B cell (primary cell): ENCODE measurements around the gene TBX6. TPM values are rescaled to one million over a fixed set of nuclear protein-coding genes. Genes with fewer than 3 reads are reported as not detected.
A peak's percentile ranks its signal among the peaks of the same experiment; 100 is the strongest.

Experiments used
- ATAC-seq: fragments of 200-7000 bp; cut with Tn5 transposase; one replicate; pipeline ENCODE4 v1.10.0; 2021; ENCODE audit warnings: low read depth, mild to moderate bottlenecking, moderate number of reproducible peaks, moderate library complexity
- CTCF ChIA-PET: fragments of 350-600 bp; sonication (Branson Sonifier 250); formaldehyde crosslinking; loops from one replicate; lab custom pipeline; 2021; ENCODE audit warnings: antibody characterized with exemption, inconsistent platforms; lab: Charles Lee
- POLR2A ChIA-PET: fragments of 350-600 bp; sonication (Branson Sonifier 250); formaldehyde crosslinking; loops from one replicate; lab custom pipeline; 2021; ENCODE audit warnings: antibody characterized with exemption; lab: Charles Lee
- DNase-seq: peaks from one replicate; pipeline ENCODE4 v3.0.0; 2013
- H2AFZ ChIP-seq: 2 replicates; pipeline ENCODE4 v1.6.1; 2012; ENCODE audit warnings: mild to moderate bottlenecking, low read depth, low read length; ENCODE audit not compliant: insufficient read depth, poor library complexity, severe bottlenecking
- H3K27ac ChIP-seq, 2 donors: 1 replicate in 1 of 2; 2 replicates in 1 of 2; pipeline ENCODE4 v1.5.1; 2012 to 2013; ENCODE audit warnings: low read length in 2 of 2, mild to moderate bottlenecking in 2 of 2, moderate library complexity in 1 of 2
- H3K27me3 ChIP-seq, 4 experiments: fragments of 200-600 bp in 1 of 4; sonication (generic) in 1 of 4; replicated peaks in 1 of 4; 1 replicate in 2 of 4; 2 replicates in 2 of 4; pipeline versions ENCODE4 v1.6.1 to v1.7.0; 2013 to 2016; ENCODE audit warnings: low read length in 3 of 4, mild to moderate bottlenecking in 2 of 4, mixed read lengths in 1 of 4, moderate library complexity in 1 of 4; ENCODE audit not compliant: insufficient read depth in 4 of 4, control insufficient read depth in 3 of 4; ENCODE audit errors: control extremely low read depth in 1 of 4
- H3K36me3 ChIP-seq, 2 experiments: replicated peaks in 1 of 2; 1 replicate in 1 of 2; 2 replicates in 1 of 2; pipeline versions ENCODE4 v1.6.1 to v1.7.1; 2013; ENCODE audit warnings: low read length in 1 of 2; ENCODE audit not compliant: insufficient read depth in 2 of 2, control insufficient read depth in 1 of 2; ENCODE audit errors: control extremely low read depth in 1 of 2, extremely low read depth in 1 of 2
- H3K4me1 ChIP-seq, 2 donors: fragments of 200-600 bp in 1 of 2; sonication (generic) in 1 of 2; 1 replicate in 1 of 2; 2 replicates in 1 of 2; pipeline versions ENCODE4 v1.5.1 to v1.6.1; 2013 to 2017; ENCODE audit warnings: low read length in 2 of 2; ENCODE audit not compliant: control insufficient read depth in 2 of 2, insufficient read depth in 2 of 2
- H3K4me2 ChIP-seq: replicated peaks from 2 replicates; pipeline ENCODE3; 2012; ENCODE audit warnings: mild to moderate bottlenecking, low read depth, low read length; ENCODE audit not compliant: poor library complexity, severe bottlenecking
- H3K4me3 ChIP-seq, 5 experiments: fragments of 200-600 bp in 1 of 5; sonication (generic) in 1 of 5; 1 replicate in 3 of 5; 2 replicates in 2 of 5; pipeline versions ENCODE4 v1.5.1 to v1.7.0; 2011 to 2016; ENCODE audit warnings: low read length in 4 of 5, mild to moderate bottlenecking in 4 of 5, low read depth in 2 of 5, control low read depth in 1 of 5, moderate library complexity in 1 of 5; ENCODE audit not compliant: insufficient read depth in 1 of 5; ENCODE audit errors: control extremely low read depth in 1 of 5, extremely low read depth in 1 of 5
- H3K79me2 ChIP-seq: fragments of 200-600 bp; sonication (generic); one replicate; pipeline ENCODE4 v1.6.0; 2016; ENCODE audit warnings: low read length; ENCODE audit not compliant: control insufficient read depth, insufficient read depth
- H3K9ac ChIP-seq: fragments of 200-600 bp; sonication (generic); 2 replicates; pipeline ENCODE4 v1.6.1; 2017; ENCODE audit warnings: mild to moderate bottlenecking, low read length, moderate library complexity
- H3K9me3 ChIP-seq, 3 donors: one replicate each; pipeline versions ENCODE4 v1.6.1 to v1.7.1; 2013; ENCODE audit warnings: low read length in 2 of 3; ENCODE audit not compliant: control insufficient read depth in 2 of 3, insufficient read depth in 1 of 3; ENCODE audit errors: control extremely low read depth in 1 of 3
- H4K20me1 ChIP-seq: 2 replicates; pipeline ENCODE4 v1.6.0; 2012; ENCODE audit warnings: mild to moderate bottlenecking, low read length; ENCODE audit not compliant: insufficient read depth, control insufficient read depth, poor library complexity, severe bottlenecking
- H3K27ac Mint-ChIP-seq: one replicate; pipeline ENCODE4 v1.8.0; 2021; ENCODE audit warnings: mixed read lengths
- H3K27me3 Mint-ChIP-seq: one replicate; pipeline ENCODE4 v1.8.0; 2021; ENCODE audit warnings: mixed read lengths
- H3K4me1 Mint-ChIP-seq: one replicate; pipeline ENCODE4 v1.8.0; 2021; ENCODE audit warnings: mixed read lengths
- H3K4me3 Mint-ChIP-seq: one replicate; pipeline ENCODE4 v1.8.0; 2021; ENCODE audit warnings: mixed read lengths
- H3K9me3 Mint-ChIP-seq: one replicate; pipeline ENCODE4 v1.8.0; 2022; ENCODE audit warnings: mixed read lengths; ENCODE audit not compliant: insufficient read depth
- EZH2 ChIP-seq: IDR thresholded peaks from 2 replicates; pipeline ENCODE4 v1.6.1; 2012; ENCODE audit warnings: borderline replicate concordance, low read depth, mild to moderate bottlenecking, moderate library complexity, low read length; ENCODE audit not compliant: insufficient read depth, poor library complexity, severe bottlenecking
- WGBS: methylation state at CpG from one replicate; pipeline ENCODE4 v1.1.5; 2013; ENCODE audit warnings: missing lambda C conversion rate; ENCODE audit not compliant: insufficient coverage; 5-methylcytosine and 5-hydroxymethylcytosine counted together
- intact Hi-C: fragments of 100-400 bp; cut with micrococcal nuclease; formaldehyde crosslinking; loops from one replicate; pipeline ENCODE4 v1.10.0; 2022
- polyA plus RNA-seq: library from polyadenylated mRNA; depleted of rRNA; stranded (reverse); fragments of >200 nt; gene quantifications from 2 replicates; pipeline ENCODE4 v1.2.3, GENCODE V29; 2012
- total RNA-seq, 2 donors: library from RNA; stranded (reverse); fragments of 120-200 nt in 1 of 2; gene quantifications; 1 replicate in 1 of 2; 2 replicates in 1 of 2; pipeline versions ENCODE4 v1.2.3 to v1.2.4, GENCODE V29; 2013 to 2022
- TF ChIP-seq, protein P1 (sequence below): fragments of 200-600 bp; IDR thresholded peaks from one replicate; pipeline ENCODE4 v1.8.0; 2022; ENCODE audit warnings: antibody characterized with exemption, mild to moderate bottlenecking

Gene TBX6
- total and polyA plus RNA-seq, 2 donors (not counting 1 experiment from before 2014, with no cell fraction given), result 1.4 to 5.4 TPM

GRCh38 chr16:30064729-30065101 lies 27.0 kb downstream of the TBX6 start:
- peaks cover 16 to 42% of the 10 kb centered on the region in 2 donors for H3K4me1 ChIP-seq
- ATAC-seq (no peak), DNase-seq (no peak)
- H3K27ac ChIP-seq, result peak overlapping the region; percentile 82 to 88
- ChIA-PET POLR2A (interaction anchor here (0.6 to 3.0 kb wide), 12 partner anchors 10 to 1091 kb away, joined by 3 to 61 read pairs (median 5); partner anchors contain the start of genes CORO1A, TBC1D10B, TBX6 and YPEL3), CTCF (interaction anchor here (0.5 to 2.0 kb wide), 7 partner anchors 14 to 564 kb away, joined by 3 to 28 read pairs (median 3); partner anchors contain the start of gene TBX6)
- H3K4me2 ChIP-seq, result peak overlapping the region; percentile 95
- intact Hi-C loops, result loop anchor here (1.0 to 10.0 kb wide), 10 partner anchors 11 to 630 kb away; partner anchors contain the start of genes FBRS, HIRIP3, MAPK3 and MYL11
- H4K20me1 ChIP-seq, result peaks cover 36% of the 10 kb centered on the region
- Mint-ChIP-seq H3K27me3 (no peaks in the 10 kb centered on the region), H3K4me1 (peaks cover 31% of the 10 kb centered on the region), H3K4me3 (peak overlapping the region; percentile 100), H3K9me3 (no peaks in the 10 kb centered on the region), H3K27ac (peak overlapping the region; percentile 99)
- no peaks in the 10 kb centered on the region for H3K27me3 ChIP-seq
- no peaks in the 10 kb centered on the region for H3K9me3 ChIP-seq
- peak overlapping the region; percentile 73 for H3K9ac ChIP-seq
- WGBS, result under 1% methylated on average over 23 of the region's 25 CpGs
- peak overlapping the region; percentile 73 to 96 (median 87) for H3K4me3 ChIP-seq
- H3K79me2 ChIP-seq, result peaks cover 57% of the 10 kb centered on the region
- TF ChIP-seq, protein P1, sequence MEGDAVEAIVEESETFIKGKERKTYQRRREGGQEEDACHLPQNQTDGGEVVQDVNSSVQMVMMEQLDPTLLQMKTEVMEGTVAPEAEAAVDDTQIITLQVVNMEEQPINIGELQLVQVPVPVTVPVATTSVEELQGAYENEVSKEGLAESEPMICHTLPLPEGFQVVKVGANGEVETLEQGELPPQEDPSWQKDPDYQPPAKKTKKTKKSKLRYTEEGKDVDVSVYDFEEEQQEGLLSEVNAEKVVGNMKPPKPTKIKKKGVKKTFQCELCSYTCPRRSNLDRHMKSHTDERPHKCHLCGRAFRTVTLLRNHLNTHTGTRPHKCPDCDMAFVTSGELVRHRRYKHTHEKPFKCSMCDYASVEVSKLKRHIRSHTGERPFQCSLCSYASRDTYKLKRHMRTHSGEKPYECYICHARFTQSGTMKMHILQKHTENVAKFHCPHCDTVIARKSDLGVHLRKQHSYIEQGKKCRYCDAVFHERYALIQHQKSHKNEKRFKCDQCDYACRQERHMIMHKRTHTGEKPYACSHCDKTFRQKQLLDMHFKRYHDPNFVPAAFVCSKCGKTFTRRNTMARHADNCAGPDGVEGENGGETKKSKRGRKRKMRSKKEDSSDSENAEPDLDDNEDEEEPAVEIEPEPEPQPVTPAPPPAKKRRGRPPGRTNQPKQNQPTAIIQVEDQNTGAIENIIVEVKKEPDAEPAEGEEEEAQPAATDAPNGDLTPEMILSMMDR, result no peak
- TF ChIP-seq EZH2, result no peak
- H2AFZ ChIP-seq, result peak overlapping the region; percentile 96
- H3K36me3 ChIP-seq, result peaks cover 9 to 27% of the 10 kb centered on the region in 2 experiments
